Measurements from ENCODE around the gene KCNC4.

The KCNC4 gene

DNA sequence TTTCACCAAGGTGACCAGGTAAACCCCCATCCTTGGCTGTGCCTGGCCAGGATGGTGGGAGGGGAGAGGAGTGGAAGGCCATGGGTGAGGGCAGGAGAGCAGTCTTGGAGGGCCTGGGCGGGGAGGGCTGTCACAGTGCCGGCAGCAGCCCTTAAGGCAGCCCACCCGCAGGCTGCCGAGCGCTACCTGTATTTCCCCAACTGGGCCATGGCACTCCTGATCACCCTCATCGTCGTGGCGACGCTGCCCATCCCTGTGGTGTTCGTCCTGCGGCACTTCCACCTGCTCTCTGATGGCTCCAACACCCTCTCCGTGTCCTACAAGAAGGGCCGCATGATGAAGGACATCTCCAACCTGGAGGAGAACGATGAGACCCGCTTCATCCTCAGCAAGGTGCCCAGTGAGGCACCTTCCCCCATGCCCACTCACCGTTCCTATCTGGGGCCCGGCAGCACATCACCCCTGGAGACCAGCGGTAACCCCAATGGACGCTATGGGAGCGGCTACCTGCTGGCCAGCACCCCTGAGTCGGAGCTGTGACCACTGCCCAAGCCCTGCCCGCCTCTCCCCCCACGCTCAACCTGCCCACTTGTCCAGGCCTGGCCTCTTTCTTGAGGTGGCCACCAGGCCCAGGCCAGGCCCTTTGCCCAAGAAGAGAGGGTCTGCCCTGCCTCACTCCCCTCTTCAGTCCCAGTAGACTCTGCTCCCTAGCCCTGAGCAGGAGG lies 12.0 kb upstream of the KCNC4 start:
- Histone ChIP-seq H3K4me3 (ENCODE audit: low read depth, low read length) (no peak overlapping the region), H3K36me3 (replicated peaks) (no peaks in the 10 kb centered on the region), H3K27me3 (replicated peaks) (no peaks in the 10 kb centered on the region), H3K27ac (no peak overlapping the region)
- TF ChIP-seq, protein P1, sequence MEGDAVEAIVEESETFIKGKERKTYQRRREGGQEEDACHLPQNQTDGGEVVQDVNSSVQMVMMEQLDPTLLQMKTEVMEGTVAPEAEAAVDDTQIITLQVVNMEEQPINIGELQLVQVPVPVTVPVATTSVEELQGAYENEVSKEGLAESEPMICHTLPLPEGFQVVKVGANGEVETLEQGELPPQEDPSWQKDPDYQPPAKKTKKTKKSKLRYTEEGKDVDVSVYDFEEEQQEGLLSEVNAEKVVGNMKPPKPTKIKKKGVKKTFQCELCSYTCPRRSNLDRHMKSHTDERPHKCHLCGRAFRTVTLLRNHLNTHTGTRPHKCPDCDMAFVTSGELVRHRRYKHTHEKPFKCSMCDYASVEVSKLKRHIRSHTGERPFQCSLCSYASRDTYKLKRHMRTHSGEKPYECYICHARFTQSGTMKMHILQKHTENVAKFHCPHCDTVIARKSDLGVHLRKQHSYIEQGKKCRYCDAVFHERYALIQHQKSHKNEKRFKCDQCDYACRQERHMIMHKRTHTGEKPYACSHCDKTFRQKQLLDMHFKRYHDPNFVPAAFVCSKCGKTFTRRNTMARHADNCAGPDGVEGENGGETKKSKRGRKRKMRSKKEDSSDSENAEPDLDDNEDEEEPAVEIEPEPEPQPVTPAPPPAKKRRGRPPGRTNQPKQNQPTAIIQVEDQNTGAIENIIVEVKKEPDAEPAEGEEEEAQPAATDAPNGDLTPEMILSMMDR (IDR thresholded peaks at IDR 0.05; ENCODE audit: low read depth, low read length, missing control alignments), result no peak
- no peak for DNase-seq
- in situ Hi-C loops (cut with HindIII; ENCODE audit: low pct_ligation_motif_present, low sequenced_read_pairs), result no loop called here

DNA sequence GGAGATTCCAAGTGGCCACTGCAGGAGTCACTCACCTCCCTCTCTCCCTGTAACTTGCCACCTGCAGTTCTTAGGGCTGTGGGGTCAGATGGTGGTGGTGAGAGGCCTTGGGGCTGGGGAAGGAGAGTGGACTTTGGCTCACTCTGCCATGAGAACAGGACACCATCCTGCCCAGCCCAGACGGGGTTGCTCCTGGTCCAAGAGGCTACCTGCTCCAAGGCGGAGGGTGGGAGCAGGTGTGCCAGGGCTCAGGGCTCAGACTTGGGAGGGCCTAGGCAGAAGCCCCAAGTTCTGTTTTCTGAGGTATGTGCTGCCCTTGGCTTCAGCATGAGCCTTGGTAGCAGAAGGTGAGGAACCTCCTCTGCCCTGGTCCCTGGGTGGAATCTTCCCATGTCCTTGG lies 11.4 kb upstream of the KCNC4 start:
- no peak for DNase-seq
- Histone ChIP-seq H3K27ac (no peak overlapping the region), H3K4me3 (ENCODE audit: low read depth, low read length) (no peak overlapping the region), H3K36me3 (replicated peaks) (no peaks in the 10 kb centered on the region), H3K27me3 (replicated peaks) (no peaks in the 10 kb centered on the region)
- TF ChIP-seq, protein P1 (IDR thresholded peaks at IDR 0.05; ENCODE audit: low read depth, low read length, missing control alignments), result no peak
- in situ Hi-C loops (cut with HindIII; ENCODE audit: low pct_ligation_motif_present, low sequenced_read_pairs), result no loop called here

DNA sequence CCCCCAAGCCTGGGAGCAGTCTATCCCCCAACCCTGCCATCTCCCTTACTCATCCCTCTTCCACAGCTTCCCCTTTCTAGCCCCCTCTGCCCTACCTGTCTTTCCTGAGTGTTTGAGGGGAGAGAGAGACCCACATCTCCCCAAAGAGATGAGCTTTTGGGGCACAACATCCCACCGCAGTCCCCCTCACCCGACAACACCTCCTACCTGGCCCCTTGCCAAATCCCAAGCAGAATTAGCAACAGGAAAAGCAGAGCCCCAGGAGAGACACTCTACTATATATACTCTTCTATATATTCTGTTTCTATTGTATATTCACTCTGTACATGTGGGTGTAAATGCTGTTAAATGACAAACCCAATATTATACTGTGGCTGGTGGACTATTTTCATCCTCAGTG lies 9.9 kb upstream of the KCNC4 start:
- no peaks in the 10 kb centered on the region for H3K36me3 ChIP-seq (replicated peaks)
- TF ChIP-seq, protein P1 (IDR thresholded peaks at IDR 0.05; ENCODE audit: low read depth, low read length, missing control alignments), result no peak
- no peak overlapping the region for H3K27ac ChIP-seq
- DNase-seq, result no peak
- in situ Hi-C loops (cut with HindIII; ENCODE audit: low pct_ligation_motif_present, low sequenced_read_pairs), result loop anchor here (25.0 kb wide), 1 partner anchor 112 kb away; no protein-coding TSS in a partner anchor
- H3K4me3 ChIP-seq (ENCODE audit: low read depth, low read length), result no peak overlapping the region
- no peaks in the 10 kb centered on the region for H3K27me3 ChIP-seq (replicated peaks)

DNA sequence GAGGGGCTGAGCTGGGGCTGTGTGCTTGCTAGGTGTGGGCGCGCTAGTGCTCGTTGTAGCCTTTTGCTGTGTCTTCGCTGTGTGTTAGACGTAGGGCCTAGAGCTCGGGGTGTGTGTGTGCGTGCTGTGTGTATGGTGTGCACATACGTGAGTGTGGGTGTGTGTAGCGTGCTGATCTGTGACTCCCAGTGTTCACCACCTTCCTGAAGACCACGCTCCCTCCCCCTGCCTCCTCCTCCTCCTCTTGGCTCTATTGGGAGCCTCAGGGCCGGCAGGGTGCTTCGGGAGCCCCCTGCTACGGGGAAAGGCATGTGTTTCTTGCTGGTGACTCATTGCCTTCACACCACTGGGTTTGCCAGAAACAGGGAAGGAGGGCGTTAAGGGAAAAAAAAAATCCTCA lies 9.4 kb upstream of the KCNC4 start:
- no peak overlapping the region for H3K27ac ChIP-seq
- DNase-seq, result no peak
- no peaks in the 10 kb centered on the region for H3K27me3 ChIP-seq (replicated peaks)
- TF ChIP-seq, protein P1 (IDR thresholded peaks at IDR 0.05; ENCODE audit: low read depth, low read length, missing control alignments), result no peak
- in situ Hi-C loops (cut with HindIII; ENCODE audit: low pct_ligation_motif_present, low sequenced_read_pairs), result loop anchor here (25.0 kb wide), 1 partner anchor 112 kb away; no protein-coding TSS in a partner anchor
- H3K36me3 ChIP-seq (replicated peaks), result no peaks in the 10 kb centered on the region
- H3K4me3 ChIP-seq (ENCODE audit: low read depth, low read length), result no peak overlapping the region

DNA sequence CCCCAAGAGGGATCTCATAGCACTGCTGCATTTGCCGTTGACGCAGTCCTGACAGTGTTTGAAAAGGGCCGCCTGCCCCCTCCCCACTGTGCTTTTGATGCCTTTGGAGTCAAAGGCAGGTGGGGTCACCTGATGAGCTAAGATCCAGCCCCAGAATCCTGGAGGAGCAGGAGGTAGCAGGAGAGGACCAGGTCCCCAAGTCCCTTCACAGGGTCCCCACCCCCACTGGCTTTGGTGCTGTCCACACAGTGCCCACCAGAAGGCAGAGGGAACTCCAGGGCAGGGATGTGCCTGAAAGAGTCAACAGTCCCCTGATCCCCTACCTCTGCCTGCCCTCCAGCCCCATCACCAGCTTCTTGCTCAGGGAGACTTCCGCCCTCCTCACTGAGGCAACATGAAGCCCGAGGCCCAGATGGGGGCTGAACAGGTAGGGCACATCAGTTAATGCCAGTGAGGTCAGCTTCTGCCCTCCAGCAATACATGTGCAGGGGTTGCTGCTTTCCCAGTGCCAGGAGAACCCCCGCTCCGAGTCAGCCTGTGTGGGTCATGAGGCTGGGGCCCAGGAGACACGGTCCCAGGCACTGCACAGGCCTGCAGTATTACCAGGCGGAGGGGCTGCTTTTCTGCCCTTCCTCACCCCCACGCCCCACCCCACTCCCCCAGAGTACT lies 8.8 kb upstream of the KCNC4 start:
- Histone ChIP-seq H3K27me3 (replicated peaks) (no peaks in the 10 kb centered on the region), H3K4me3 (ENCODE audit: low read depth, low read length) (no peak overlapping the region), H3K27ac (no peak overlapping the region), H3K36me3 (replicated peaks) (no peaks in the 10 kb centered on the region)
- TF ChIP-seq, protein P1 (IDR thresholded peaks at IDR 0.05; ENCODE audit: low read depth, low read length, missing control alignments), result no peak
- no peak for DNase-seq
- in situ Hi-C loops (cut with HindIII; ENCODE audit: low pct_ligation_motif_present, low sequenced_read_pairs), result loop anchor here (25.0 kb wide), 1 partner anchor 111 kb away; no protein-coding TSS in a partner anchor

All from brain microvascular endothelial cell (primary cell).